Erythroblast (primary cell): Measurements from ENCODE around the gene C19orf81.

ENCODE experiments used
- DNase-seq, 2 experiments: peaks; one replicate each; lab custom pipeline; 2025; lab: John Stamatoyannopoulos, UW
- GATA1 ChIP-seq: IDR thresholded peaks from 2 replicates; pipeline ENCODE4 v1.6.1; 2011; ENCODE audit warnings: low read depth, mild to moderate bottlenecking, control low read depth, low read length, moderate library complexity
- POLR2A ChIP-seq: IDR thresholded peaks from 2 replicates; pipeline ENCODE4 v1.6.1; 2011; ENCODE audit warnings: mild to moderate bottlenecking, low read length

C19orf81 gene

DNA sequence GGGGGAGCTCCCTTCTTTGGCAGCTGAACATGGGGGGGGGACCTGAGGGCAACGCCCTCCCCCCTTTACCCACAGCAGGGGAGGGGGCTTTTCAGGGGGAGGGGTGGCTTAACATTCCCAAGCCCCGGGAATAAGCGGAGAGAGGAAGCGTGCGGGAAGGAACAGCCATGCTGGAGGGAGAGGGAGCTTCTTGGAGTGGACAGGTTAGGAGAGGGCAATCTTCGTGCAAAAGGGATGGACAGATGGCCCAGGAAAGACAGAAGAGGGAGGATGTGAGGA, 10.8 kb downstream of the C19orf81 start:
- DNase-seq: no peak
- TF ChIP-seq POLR2A: no peak
- no peak for TF ChIP-seq GATA1

DNA sequence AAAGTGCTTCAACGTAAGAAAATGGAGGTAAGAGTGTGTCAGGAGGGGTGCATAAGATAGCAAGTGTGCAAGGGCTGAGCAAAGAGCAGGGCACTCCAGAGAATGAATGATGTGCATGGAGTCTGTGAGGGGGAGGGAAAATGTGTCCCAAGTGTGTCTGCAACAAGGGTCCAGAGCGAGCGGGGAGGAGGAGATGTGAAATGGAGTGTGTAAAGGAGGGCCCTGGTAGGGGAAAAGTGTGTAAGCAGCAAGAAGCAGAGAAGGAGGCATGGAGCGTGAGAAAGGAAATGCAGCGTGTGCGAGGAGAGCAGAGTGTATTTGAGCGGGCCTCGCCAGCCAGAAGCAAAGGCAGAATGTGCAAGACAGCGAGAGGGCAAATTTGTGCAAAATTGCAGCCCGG, 11.8 kb downstream of the C19orf81 start:
- no peak for TF ChIP-seq GATA1
- no peak for TF ChIP-seq POLR2A
- DNase-seq: no peak

DNA sequence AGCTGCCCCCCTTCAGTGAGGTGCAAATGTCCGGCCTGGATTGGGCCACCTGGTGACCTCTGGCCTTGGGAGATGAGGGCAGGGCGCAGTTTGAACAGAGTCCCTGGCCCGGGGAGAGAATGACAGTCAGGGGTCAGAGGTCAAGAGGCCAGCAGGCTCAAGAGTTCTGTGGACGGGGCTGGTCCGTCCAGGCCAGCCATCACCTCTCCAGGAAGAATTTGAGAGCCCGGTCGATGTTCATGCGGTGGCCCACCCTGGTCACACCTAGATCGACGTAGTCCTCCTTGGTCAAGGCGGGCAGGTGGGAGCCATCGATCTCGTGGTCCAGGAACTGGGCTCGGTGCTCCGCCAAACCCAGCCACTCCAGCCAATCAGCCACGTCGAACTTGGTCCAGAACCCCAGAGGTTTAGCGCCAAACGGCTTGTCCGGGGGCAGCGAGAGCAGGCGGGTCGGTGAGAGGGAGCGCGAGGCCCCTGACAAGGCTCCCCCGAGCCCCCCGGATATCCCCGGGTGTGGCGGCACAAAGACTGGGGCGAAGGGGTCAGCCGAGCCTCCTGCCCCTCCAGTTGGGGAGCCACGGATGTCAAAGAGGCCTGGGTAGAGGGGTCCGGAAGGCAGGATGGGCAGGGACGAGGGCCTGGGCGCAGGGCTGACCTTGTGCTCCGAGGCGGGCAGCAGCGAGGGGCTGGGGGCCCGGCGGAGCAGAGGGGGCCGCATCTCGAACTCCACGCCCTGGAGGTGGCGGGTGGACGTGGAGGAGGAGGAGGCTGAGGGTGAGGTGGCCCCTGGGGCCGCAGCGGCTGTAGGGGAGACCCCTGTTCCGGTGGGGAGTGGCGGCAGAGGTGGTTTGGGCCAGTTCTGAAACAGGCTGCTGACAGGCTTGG, 12.8 kb downstream of the C19orf81 start:
- no peak for DNase-seq
- TF ChIP-seq GATA1: no peak
- TF ChIP-seq POLR2A: no peak

DNA sequence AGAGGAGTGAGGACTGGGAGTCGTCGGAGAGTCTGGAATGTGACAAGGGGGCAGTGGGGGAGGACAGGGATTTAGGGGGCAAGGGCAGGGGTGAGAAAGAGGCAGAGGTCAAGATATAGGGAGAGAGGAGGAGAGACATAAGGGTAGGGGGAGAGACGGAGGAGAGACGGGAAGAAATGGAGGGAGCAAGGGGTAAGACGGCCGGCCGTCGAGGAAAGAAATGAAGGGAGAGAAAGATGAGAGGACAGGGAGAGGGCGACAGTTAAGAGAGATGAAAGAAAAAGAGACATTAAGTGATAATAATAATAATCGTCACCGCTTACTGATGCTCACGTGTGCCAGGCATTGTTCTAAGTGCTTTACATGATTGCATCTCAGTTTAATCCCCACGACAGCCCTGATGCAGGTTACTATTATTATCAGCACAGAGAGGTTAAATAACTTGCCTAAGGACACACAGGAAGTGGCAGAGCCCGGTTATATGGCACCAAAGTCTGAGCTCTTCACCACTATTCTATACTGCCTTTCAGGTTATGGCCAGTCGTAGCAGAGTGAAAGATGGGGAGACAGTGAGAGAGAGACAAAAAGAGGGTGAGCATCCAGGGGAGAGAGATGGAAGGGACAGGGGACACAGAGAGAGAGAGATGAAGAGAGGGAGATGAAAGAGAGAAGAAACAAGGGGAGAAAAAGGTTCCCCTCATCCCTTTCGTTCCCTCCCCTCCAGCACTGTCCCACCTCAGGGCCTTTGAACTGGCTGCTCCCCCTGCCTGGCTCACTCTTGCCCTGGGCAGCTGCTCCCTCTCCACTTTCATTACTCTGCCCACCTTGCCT, 13.6 kb downstream of the C19orf81 start:
- DNase-seq: no peak
- no peak for TF ChIP-seq GATA1
- peak; percentile 13 for TF ChIP-seq POLR2A

- DNase-seq: no peak
- no peak for TF ChIP-seq POLR2A
- TF ChIP-seq GATA1: no peak
Observed at GRCh38 chr19:50663482-50663790, 14.2 kb downstream of the C19orf81 start.

GRCh38 chr19:50664204-50664603, 15.0 kb downstream of the C19orf81 start:
- no peak for DNase-seq
- TF ChIP-seq GATA1: no peak
- TF ChIP-seq POLR2A: no peak

DNA sequence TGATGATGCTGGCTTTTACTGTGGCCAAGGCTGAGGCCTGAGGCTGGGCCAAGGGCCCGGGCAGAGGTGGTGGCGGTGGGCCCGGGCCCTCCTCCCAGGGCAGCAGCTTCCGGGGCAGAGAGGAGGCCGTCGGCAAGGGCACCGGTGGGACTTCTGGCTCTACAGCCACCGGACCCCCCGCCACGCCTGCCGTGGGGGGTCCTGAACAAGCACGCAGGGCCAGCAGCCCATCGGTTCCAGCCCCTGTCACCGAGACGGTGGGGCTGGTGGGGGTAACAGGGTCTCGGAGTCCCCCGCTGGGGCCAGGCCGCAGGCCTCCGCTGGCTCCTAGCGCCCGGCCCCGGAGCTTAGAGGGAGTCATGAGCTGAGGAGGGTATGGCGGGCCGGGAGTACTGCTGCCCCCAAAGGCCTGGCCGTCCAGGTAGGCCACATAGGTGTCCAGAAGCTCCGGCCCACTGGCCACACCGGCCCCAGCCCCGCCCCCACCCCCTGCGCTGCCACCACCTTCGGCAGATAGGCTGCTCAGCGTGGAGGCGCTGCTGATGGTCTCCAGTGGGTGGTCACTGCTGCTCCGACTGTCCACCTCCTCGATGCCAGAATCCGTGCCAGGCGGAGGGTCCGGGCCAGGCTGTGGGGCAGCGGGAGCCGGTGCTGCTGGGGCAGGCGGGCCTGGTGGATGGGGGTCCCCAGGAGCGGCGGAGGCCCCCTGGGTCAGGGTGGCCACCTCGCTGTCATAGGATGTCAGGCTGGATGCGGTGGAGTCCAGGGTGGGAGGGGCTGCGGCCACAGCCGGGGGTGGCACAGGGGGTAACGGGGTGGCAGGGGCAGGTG, 17.3 kb downstream of the C19orf81 start:
- TF ChIP-seq POLR2A: no peak
- TF ChIP-seq GATA1: no peak
- DNase-seq: no peak

DNA sequence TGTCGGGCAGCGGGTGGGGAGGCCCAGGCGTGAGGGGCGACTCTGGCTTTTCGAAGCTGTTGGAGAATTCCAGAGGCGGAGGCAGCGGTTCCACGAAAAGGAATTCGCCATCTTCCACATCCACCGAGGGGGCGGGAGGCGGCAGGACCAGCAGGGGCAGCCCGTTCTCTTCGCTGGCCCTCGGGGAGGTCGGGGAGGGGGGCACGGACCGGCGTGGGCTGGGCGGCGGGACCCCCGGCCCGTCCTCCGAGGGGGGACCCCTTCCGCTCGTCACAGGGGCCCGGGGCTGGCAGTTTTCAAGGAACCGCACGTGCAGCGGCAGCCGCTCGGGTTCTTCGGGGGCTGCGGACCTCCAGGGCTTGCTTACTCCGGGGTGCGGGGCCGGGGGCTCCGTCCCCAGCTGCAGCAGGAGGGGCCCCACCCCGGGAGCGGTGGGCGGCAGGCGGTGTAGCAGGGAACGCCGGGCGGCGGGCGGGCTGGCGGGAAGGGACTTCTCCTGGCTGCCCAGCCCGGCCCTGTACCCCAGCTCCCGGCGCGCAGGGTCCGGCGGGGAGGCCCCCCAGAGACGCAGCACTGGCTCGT, 18.0 kb downstream of the C19orf81 start:
- DNase-seq: no peak
- no peak for TF ChIP-seq GATA1
- TF ChIP-seq POLR2A: no peak

DNA sequence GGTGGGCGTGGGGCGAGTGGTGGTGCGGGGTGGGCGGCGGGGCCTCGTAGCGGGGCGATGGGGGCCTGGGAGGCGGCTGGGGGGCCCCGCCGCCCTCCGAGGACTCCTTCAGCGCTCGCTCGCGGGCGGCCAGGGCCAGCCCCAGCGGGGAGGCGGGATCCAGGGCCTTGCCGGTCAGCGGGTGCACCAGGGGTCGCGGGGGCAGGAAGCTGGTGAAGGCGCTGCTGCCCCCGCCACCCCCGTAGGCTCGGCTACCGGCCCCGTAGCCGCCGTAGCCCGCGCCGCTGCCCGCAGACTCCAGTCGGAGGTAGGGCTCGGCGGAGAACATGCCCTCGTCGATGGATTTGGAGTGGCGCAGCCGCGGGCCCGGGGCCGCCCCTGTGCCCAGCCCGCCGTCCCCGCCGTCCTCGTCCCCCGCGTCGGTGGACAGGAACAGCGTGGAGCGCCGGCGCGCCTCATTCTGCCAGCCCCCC, 18.6 kb downstream of the C19orf81 start:
- DNase-seq: no peak
- no peak for TF ChIP-seq POLR2A
- no peak for TF ChIP-seq GATA1

- TF ChIP-seq POLR2A (no peak), GATA1 (no peak)
- no peak for DNase-seq
Observed at GRCh38 chr19:50668416-50668815, 19.2 kb downstream of the C19orf81 start.

DNA sequence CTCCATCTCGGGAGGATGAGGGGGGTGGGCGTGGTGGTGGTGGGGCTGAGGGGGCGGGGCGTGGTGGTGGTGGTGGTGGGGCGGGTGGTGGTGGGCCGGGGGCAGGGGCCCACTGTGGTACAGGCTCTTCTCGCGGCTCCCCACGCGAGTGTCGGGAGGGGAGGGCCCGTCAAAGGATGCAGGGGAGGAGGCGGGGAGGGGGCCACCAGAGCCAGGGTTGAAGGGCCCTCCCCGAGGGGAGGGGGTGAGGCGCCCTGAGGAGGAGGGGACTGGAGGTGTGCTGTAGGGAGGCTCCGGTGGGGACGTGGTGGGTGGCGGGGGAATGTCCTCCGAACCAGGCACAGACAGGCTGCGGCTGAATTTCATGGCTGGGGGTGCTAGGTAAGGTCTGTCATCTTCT, 19.6 kb downstream of the C19orf81 start:
- TF ChIP-seq POLR2A (no peak), GATA1 (no peak)
- no peak for DNase-seq

DNA sequence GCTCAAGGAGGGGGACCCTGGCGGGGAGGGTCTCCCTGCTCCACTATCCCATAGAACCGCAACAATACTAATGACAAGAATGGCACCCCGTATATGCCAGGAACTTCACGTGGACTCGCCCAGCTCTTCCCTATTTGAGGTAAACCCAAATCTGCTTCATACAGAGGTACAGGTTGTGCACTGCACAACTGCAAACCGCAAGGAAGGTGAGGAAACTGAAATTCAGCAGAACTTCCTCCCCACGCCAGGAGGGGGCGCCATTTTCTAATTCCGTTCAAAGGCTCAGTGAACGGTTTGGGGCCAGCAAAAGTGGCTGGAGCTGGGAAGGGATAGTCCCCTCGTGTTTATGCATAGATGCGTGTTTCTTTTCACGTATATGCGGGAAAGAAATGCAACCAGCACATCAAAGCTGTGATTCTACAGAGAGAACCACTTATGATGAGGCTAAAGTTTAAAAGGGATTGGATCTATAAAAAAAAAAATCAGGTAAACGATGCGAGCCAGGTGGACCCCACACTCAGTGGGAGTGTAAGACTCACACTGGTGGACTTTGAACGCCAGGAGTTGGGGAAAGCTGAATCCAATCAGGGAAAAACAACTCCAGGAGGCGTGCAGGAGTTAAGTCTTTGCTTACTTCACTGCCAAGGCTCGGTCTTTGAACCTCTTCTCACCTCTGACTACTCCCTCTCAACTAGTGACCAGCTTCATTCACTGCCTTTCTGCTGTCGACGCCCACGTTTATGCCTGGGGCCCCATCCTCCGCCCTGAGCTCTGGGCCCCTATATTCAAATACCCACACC, 20.3 kb downstream of the C19orf81 start:
- TF ChIP-seq GATA1: no peak
- TF ChIP-seq POLR2A: no peak
- DNase-seq: peak; percentile 35 to 73

DNA sequence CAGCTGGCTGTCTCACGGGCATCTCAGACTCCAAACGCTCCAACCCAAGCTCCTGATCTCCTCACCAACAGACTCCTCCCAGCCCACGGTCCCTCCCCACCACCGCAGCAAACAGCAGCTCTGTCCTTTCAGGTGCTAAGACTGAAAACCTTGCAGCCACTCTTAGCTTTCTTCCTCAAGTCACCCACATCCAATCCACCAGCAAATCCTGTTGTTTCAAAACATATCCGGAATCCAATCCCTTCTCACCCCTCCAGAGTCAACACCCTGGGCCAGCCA, 20.8 kb downstream of the C19orf81 start:
- TF ChIP-seq GATA1: no peak
- no peak for TF ChIP-seq POLR2A

More for the DNA sequence above, 20.8 kb downstream of the C19orf81 start:
- DNase-seq: no peak
